ENCODE results near the gene CCNI.
"Not testable (repeated sequence)": the region's sequence is repeated elsewhere in the genome, so short reads cannot be mapped to it uniquely, and the experiment has no call there.

The CCNI gene

DNA sequence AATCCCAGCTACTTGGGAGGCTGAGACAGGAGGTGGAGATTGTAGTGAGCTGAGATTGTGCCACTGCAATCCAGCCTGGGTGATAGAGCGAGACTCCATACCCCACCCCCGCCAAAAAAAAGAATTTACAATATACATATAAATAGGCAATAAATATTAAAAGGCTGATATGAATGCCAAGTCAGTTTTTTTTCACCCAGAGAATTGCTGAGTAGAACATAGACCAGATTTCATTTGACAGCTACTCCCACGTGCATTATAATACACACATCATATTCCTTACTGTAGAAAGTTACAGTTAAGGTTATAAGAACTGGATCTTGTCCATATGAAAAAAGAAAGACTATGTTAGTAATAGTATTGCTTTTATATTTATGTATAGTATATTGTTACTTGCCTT lies 18.7 kb upstream of the CCNI start:
- TF ChIP-seq, protein P1, sequence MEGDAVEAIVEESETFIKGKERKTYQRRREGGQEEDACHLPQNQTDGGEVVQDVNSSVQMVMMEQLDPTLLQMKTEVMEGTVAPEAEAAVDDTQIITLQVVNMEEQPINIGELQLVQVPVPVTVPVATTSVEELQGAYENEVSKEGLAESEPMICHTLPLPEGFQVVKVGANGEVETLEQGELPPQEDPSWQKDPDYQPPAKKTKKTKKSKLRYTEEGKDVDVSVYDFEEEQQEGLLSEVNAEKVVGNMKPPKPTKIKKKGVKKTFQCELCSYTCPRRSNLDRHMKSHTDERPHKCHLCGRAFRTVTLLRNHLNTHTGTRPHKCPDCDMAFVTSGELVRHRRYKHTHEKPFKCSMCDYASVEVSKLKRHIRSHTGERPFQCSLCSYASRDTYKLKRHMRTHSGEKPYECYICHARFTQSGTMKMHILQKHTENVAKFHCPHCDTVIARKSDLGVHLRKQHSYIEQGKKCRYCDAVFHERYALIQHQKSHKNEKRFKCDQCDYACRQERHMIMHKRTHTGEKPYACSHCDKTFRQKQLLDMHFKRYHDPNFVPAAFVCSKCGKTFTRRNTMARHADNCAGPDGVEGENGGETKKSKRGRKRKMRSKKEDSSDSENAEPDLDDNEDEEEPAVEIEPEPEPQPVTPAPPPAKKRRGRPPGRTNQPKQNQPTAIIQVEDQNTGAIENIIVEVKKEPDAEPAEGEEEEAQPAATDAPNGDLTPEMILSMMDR (IDR thresholded peaks at IDR 0.05; ENCODE audit: low read depth, low read length): no peak
- H3K4me3 ChIP-seq (ENCODE audit: low read depth, low read length): no peak overlapping the region

DNA sequence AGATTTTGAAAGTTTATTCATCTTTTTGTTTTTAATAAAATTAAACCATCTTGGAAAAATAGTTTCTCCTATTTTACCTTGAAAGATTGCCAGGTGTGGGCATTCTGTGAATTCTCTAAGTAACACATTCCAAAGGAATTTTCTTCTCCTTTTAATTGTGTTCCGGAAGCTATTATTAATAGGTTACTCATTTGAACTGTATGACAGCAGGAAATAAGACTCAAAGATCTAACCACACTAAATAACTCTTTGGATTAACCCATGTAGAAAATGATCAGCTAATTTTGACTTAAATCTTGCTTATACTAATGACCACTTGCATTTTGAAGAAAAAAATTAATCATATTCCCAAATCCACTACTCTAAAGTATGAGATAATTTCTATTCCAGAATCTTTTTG lies 17.6 kb upstream of the CCNI start:
- no peak overlapping the region for H3K4me3 ChIP-seq (ENCODE audit: low read depth, low read length)
- TF ChIP-seq, protein P1 (IDR thresholded peaks at IDR 0.05; ENCODE audit: low read depth, low read length): no peak

- TF ChIP-seq, protein P1 (IDR thresholded peaks at IDR 0.05; ENCODE audit: low read depth, low read length): no peak
- no peak overlapping the region for H3K4me3 ChIP-seq (ENCODE audit: low read depth, low read length)
These were observed 17.2 kb upstream of the CCNI start for GRCh38 chr4:77092975-77093374.

GRCh38 chr4:77089866-77090265 lies 14.1 kb upstream of the CCNI start:
- no peak overlapping the region for H3K4me3 ChIP-seq (ENCODE audit: low read depth, low read length)
- TF ChIP-seq, protein P1 (IDR thresholded peaks at IDR 0.05; ENCODE audit: low read depth, low read length): no peak

DNA sequence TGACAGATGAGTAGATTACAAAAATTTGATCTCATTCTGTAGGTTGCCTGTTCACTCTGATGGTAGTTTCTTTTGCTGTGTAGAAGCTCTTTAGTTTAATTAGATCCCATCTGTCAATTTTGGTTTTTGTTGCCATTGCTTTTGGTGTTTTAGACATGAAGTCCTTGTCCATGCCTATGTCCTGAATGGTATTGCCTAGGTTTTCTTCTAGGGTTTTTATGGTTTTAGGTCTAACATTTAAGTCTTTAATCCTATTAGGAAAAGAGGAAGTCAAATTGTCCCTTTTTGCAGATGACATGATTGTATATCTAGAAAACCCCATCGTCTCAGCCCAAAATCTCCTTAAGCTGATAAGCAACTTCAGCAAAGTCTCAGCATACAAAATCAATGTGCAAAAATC lies 11.2 kb upstream of the CCNI start:
- H3K4me3 ChIP-seq (ENCODE audit: low read depth, low read length): not testable (repeated sequence)

- TF ChIP-seq, protein P1 (IDR thresholded peaks at IDR 0.05; ENCODE audit: low read depth, low read length): no peak
- H3K4me3 ChIP-seq (ENCODE audit: low read depth, low read length): no peak overlapping the region
These were observed 8.3 kb upstream of the CCNI start for GRCh38 chr4:77084019-77084639.

- no peak overlapping the region for H3K4me3 ChIP-seq (ENCODE audit: low read depth, low read length)
- TF ChIP-seq, protein P1 (IDR thresholded peaks at IDR 0.05; ENCODE audit: low read depth, low read length): no peak
These were observed 7.3 kb upstream of the CCNI start for GRCh38 chr4:77082886-77083608.

DNA sequence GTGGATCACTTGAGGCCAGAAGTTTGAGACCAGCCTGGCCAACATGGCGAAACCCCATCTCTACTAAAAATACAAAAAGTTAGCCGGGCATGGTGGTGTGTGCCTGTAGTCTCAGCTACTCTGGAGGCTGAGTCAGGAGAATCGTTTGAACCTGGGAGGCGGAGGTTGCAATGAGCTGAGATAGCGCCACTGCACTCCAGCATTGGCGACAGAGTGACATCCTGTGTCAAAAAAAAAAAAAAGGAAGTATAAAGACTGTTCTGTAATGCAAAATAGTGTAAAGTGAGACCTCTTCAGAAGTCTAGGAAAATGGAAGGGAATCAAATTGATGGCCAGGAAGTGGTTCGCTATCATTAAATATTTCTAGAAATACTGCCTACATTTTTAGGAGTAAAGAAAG lies 5.0 kb upstream of the CCNI start:
- H3K4me3 ChIP-seq (ENCODE audit: low read depth, low read length): not testable (repeated sequence)

All from WI38 (cell line).